Endothelial cell of umbilical vein (primary cell): ENCODE results near the gene GLOD4. TPM values are rescaled to one million over a fixed set of nuclear protein-coding genes. Genes with fewer than 3 reads are reported as not detected.
"Not testable (repeated sequence)": the region's sequence is repeated elsewhere in the genome, so short reads cannot be mapped to it uniquely, and the experiment has no call there.

Experiments
- BruUV-seq: library from RNA; stranded (reverse); fragments of 400-500 nt; replicated peaks from 2 replicates; lab custom pipeline; 2021; lab: Mats Ljungman, UMichigan
- CTCF ChIA-PET: fragments of 300-600, 350-600 bp; sonication (Branson Sonifier 250); formaldehyde crosslinking; loops from one replicate; lab custom pipeline; 2021; ENCODE audit warnings: antibody characterized with exemption, inconsistent platforms; lab: Charles Lee
- POLR2A ChIA-PET: fragments of 300-600, 350-600 bp; sonication (Branson Sonifier 250); formaldehyde crosslinking; loops from one replicate; lab custom pipeline; 2021; ENCODE audit warnings: antibody characterized with exemption, inconsistent platforms; lab: Charles Lee
- DNase-seq: peaks from one replicate; pipeline ENCODE4 v3.0.0-alpha.2; 2011; ENCODE audit warnings: low read depth, low spot score
- FAIRE-seq: peaks from 2 replicates; lab custom pipeline; 2011; peaks lifted over from hg19 to GRCh38; lab: Jason Lieb, UNC
- H2AFZ ChIP-seq: 2 replicates; pipeline ENCODE4 v1.6.0; 2012; ENCODE audit warnings: low read depth, low read length, control low read depth, inconsistent platforms
- H3K27ac ChIP-seq: 2 replicates; pipeline ENCODE4 v1.5.1; 2011; ENCODE audit warnings: low read depth, mild to moderate bottlenecking, control low read depth, low read length, moderate library complexity; ENCODE audit not compliant: insufficient read depth
- H3K27me3 ChIP-seq, 2 experiments: 2 replicates each; pipeline versions ENCODE4 v1.6.0 to v1.6.1; 2011; ENCODE audit warnings: low read length in 2 of 2, mixed read lengths in 1 of 2; ENCODE audit not compliant: control insufficient read depth in 2 of 2, insufficient read depth in 2 of 2
- H3K36me3 ChIP-seq, 2 experiments: 2 replicates in 1 of 2; 3 replicates in 1 of 2; pipeline ENCODE4 v1.5.1; 2011; ENCODE audit warnings: low read length in 2 of 2, mild to moderate bottlenecking in 1 of 2, moderate library complexity in 1 of 2; ENCODE audit not compliant: control insufficient read depth in 2 of 2, insufficient read depth in 2 of 2; ENCODE audit errors: extremely low read depth in 1 of 2
- H3K4me1 ChIP-seq: 3 replicates; pipeline ENCODE4 v1.5.1; 2011; ENCODE audit warnings: mild to moderate bottlenecking, low read length; ENCODE audit not compliant: control insufficient read depth, insufficient read depth; ENCODE audit errors: extremely low read depth
- H3K4me2 ChIP-seq: 2 replicates; pipeline ENCODE4 v1.6.1; 2011; ENCODE audit warnings: low read length, control low read depth, mixed read lengths; ENCODE audit not compliant: insufficient read depth
- H3K4me3 ChIP-seq, 3 experiments: fragments of 200-600 bp in 1 of 3; sonication (generic), shearing (Covaris generic) in 1 of 3; replicated peaks in 1 of 3; 2 replicates each; pipeline ENCODE4 v1.5.1; 2011 to 2016; ENCODE audit warnings: control low read depth in 3 of 3, low read length in 3 of 3, mild to moderate bottlenecking in 2 of 3, inconsistent platforms in 1 of 3, low read depth in 1 of 3, moderate library complexity in 1 of 3; ENCODE audit not compliant: insufficient read depth in 1 of 3
- H3K79me2 ChIP-seq: 2 replicates; pipeline ENCODE4 v1.6.0; 2012; ENCODE audit warnings: low read length, inconsistent platforms; ENCODE audit not compliant: control insufficient read depth, insufficient read depth
- H3K9ac ChIP-seq: replicated peaks from 2 replicates; pipeline ENCODE3; 2011; ENCODE audit warnings: low read length, control low read depth; ENCODE audit not compliant: insufficient read depth; ENCODE audit errors: extremely low read depth
- H3K9me1 ChIP-seq: replicated peaks from 3 replicates; pipeline ENCODE4 v1.6.0; 2011; ENCODE audit warnings: mild to moderate bottlenecking, low read length; ENCODE audit not compliant: control insufficient read depth, insufficient read depth; ENCODE audit errors: extremely low read depth
- H3K9me3 ChIP-seq: replicated peaks from 2 replicates; pipeline ENCODE4 v1.5.1; 2012; ENCODE audit warnings: low read length, inconsistent platforms; ENCODE audit not compliant: control insufficient read depth, insufficient read depth
- H4K20me1 ChIP-seq: replicated peaks from 2 replicates; pipeline ENCODE3; 2011; ENCODE audit warnings: mild to moderate bottlenecking, low read length; ENCODE audit not compliant: control insufficient read depth, insufficient read depth; ENCODE audit errors: extremely low read depth
- CTCF ChIP-seq, 2 donors: IDR thresholded peaks; 1 replicate in 1 of 2; 2 replicates in 1 of 2; pipeline ENCODE4 v1.5.1; 2011; ENCODE audit warnings: low read length in 2 of 2, mild to moderate bottlenecking in 2 of 2, moderate library complexity in 2 of 2, control low read depth in 1 of 2, inconsistent platforms in 1 of 2, low read depth in 1 of 2; ENCODE audit not compliant: insufficient read depth in 1 of 2; ENCODE audit errors: extremely low read depth in 1 of 2
- FOS ChIP-seq: IDR thresholded peaks from 2 replicates; pipeline ENCODE4 v1.6.1; 2011; ENCODE audit warnings: mild to moderate bottlenecking, low read length, moderate library complexity, borderline replicate concordance; ENCODE audit not compliant: insufficient read depth
- JUN ChIP-seq: IDR thresholded peaks from 2 replicates; pipeline ENCODE4 v1.6.1; 2011; ENCODE audit warnings: borderline replicate concordance, low read depth; ENCODE audit not compliant: insufficient read length, insufficient read depth
- POLR2AphosphoS5 ChIP-seq: IDR thresholded peaks from 2 replicates; pipeline ENCODE4 v1.6.1; 2012; ENCODE audit warnings: low read depth, mild to moderate bottlenecking, control low read depth, low read length, moderate library complexity; ENCODE audit not compliant: insufficient read depth
- dilution Hi-C: fragments of 300-500 bp; cut with MboI; formaldehyde crosslinking; loops from one replicate; pipeline ENCODE4 v1.15.0; 2019; ENCODE audit warnings: low sequenced_read_pairs; ENCODE audit not compliant: extremely low pct_ligation_motif_present
- intact Hi-C: fragments of 100-400 bp; cut with micrococcal nuclease; formaldehyde crosslinking; loops from one replicate; pipeline ENCODE4 v1.10.0; 2022
- polyA plus RNA-seq, 4 experiments: library from polyadenylated mRNA; depleted of rRNA in 3 of 4; stranded (reverse) in 3 of 4; unstranded in 1 of 4; fragments of >200 nt; gene quantifications; 2 replicates each; pipeline versions ENCODE4 v1.2.1 to v1.2.3, GENCODE V29; 2011 to 2012; ENCODE audit warnings: missing spikeins in 1 of 4
- total RNA-seq: library from RNA; stranded (reverse); gene quantifications from 2 replicates; pipeline ENCODE4 v1.2.3, GENCODE V29; 2021
- TF ChIP-seq, protein P1 (sequence below): IDR thresholded peaks from 2 replicates; pipeline ENCODE4 v1.6.1; 2011; ENCODE audit not compliant: insufficient read depth, insufficient read length

The GLOD4 gene
- total and polyA plus RNA-seq, 2 donors (not counting 3 experiments of a cell fraction or from before 2014, with no cell fraction given), result 41.3 to 84.2 TPM

- intact Hi-C loops (no loop called here), dilution Hi-C loops (loop anchor here (25.0 kb wide), 1 partner anchor 200 kb away; the partner anchor contains the start of genes NXN and TIMM22)
- no TSS peak for BruUV-seq
- Histone ChIP-seq H3K9ac (no peak overlapping the region), H3K4me3 (no peak overlapping the region), H3K4me2 (no peak overlapping the region), H3K27me3 (no peaks in the 10 kb centered on the region), H3K9me3 (no peaks in the 10 kb centered on the region), H3K79me2 (peaks cover 23% of the 10 kb centered on the region), H3K27ac (no peak overlapping the region), H3K36me3 (peaks cover 14% of the 10 kb centered on the region in 2 experiments), H3K9me1 (no peaks in the 10 kb centered on the region), H2AFZ (no peak overlapping the region), H3K4me1 (peaks cover 12% of the 10 kb centered on the region), H4K20me1 (no peaks in the 10 kb centered on the region)
- no peak for FAIRE-seq
- TF ChIP-seq, protein P1, sequence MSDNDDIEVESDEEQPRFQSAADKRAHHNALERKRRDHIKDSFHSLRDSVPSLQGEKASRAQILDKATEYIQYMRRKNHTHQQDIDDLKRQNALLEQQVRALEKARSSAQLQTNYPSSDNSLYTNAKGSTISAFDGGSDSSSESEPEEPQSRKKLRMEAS, result no peak
- TF ChIP-seq CTCF (IDR thresholded peaks at IDR 0.05; ENCODE audit: extremely low read depth in 1 of 2, insufficient read depth in 1 of 2, low read depth in 1 of 2, low read length in 2 of 2), result no peak
- TF ChIP-seq JUN, result no peak
- no peak for TF ChIP-seq FOS
- TF ChIP-seq POLR2AphosphoS5, result no peak
- ChIA-PET CTCF (interaction anchor here (1.8 to 2.7 kb wide), 2 partner anchors 193 to 209 kb away, joined by 6 to 7 read pairs; partner anchors contain the start of gene TIMM22), POLR2A (interaction anchor here (0.6 to 0.7 kb wide), 2 partner anchors 115 to 195 kb away, joined by 4 to 7 read pairs; no protein-coding TSS in a partner anchor)
- no peak for DNase-seq
Measured at GRCh38 chr17:787641-788221, 5.7 kb upstream of the GLOD4 start.

DNA sequence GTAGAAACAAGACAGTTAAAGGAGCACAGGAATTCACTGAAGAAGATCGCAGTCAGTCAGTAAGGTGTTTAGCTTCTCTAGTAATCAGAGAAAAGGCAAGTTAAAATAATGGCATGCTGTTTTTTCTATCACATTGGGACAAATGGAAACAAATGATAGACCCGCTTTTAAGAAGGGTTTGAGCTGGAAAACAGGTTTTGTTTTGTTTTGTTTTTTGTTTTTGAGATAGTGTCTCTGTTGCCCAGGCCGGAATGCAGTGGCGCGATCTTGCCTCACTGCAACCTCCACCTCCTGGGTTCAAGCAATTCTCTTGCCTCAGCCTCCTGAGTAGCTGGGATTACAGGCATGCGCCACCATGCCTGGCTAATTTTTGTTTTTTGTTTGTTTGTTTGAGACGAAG is 3.8 kb upstream of the GLOD4 start:
- H3K9me1 ChIP-seq, intact Hi-C loops, DNase-seq, H3K9ac ChIP-seq, H3K27me3 ChIP-seq, H2AFZ ChIP-seq, BruUV-seq, H3K4me2 ChIP-seq, H3K4me3 ChIP-seq, FAIRE-seq, POLR2A ChIA-PET, H3K9me3 ChIP-seq, H3K27ac ChIP-seq, H4K20me1 ChIP-seq: not testable (repeated sequence)
- dilution Hi-C loops, result loop anchor here (25.0 kb wide), 1 partner anchor 201 kb away; the partner anchor contains the start of genes NXN and TIMM22
- CTCF ChIA-PET, result interaction anchor here (1.0 to 2.7 kb wide), 3 partner anchors 9 to 195 kb away, joined by 3 to 7 read pairs (median 3); partner anchors contain the start of gene NXN
- Histone ChIP-seq H3K36me3 (peaks cover 4 to 12% of the 10 kb centered on the region in 2 experiments), H3K4me1 (peaks cover 18% of the 10 kb centered on the region), H3K79me2 (peaks cover 40% of the 10 kb centered on the region)
